ENCODE results near the gene CCDC182.

GRCh38 chr17:57752031-57752905 lies 7.2 kb upstream of the CCDC182 start:
- TF ChIP-seq TAF1 (IDR thresholded peaks at IDR 0.05; ENCODE audit: borderline replicate concordance, insufficient read depth, low read length) = no peak
- no peak for TF ChIP-seq POLR2AphosphoS5 (IDR thresholded peaks at IDR 0.05; ENCODE audit: low read depth, low read length)
- no peak for TF ChIP-seq SIN3A (IDR thresholded peaks at IDR 0.05; ENCODE audit: borderline replicate concordance, insufficient read depth, low read length)
- TF ChIP-seq REST (IDR thresholded peaks at IDR 0.05; ENCODE audit: insufficient read depth in 1 of 2, low read depth in 2 of 2, low read length in 2 of 2) = no peak

Data from PFSK-1 (cell line).